WTC11 (cell line): ENCODE data around the gene CTIF. TPM values are rescaled to one million over a fixed set of nuclear protein-coding genes. Genes with fewer than 3 reads are reported as not detected.

Source experiments
- ATAC-seq: fragments of 200-7000 bp; cut with Tn5 transposase; 2 replicates; pipeline ENCODE4 v1.10.0; 2021; ENCODE audit warnings: mild to moderate bottlenecking, moderate library complexity
- CTCF ChIA-PET: fragments of 300-600 bp; sonication (Branson Sonifier 250); formaldehyde crosslinking; loops from one replicate; lab custom pipeline; 2021; ENCODE audit warnings: antibody characterized with exemption; lab: Charles Lee
- POLR2A ChIA-PET: fragments of 350-600 bp; sonication (Branson Sonifier 250); formaldehyde crosslinking; loops from one replicate; lab custom pipeline; 2021; ENCODE audit warnings: antibody characterized with exemption; lab: Charles Lee
- DNase-seq: peaks from one replicate; pipeline ENCODE4 v3.0.0; 2021; ENCODE audit warnings: low spot score
- H3K27ac Mint-ChIP-seq: 2 replicates; pipeline ENCODE4 v1.8.0; 2021; ENCODE audit warnings: mixed read lengths
- H3K27me3 Mint-ChIP-seq: 2 replicates; pipeline ENCODE4 v1.8.0; 2021; ENCODE audit warnings: low read depth, mild to moderate bottlenecking, moderate library complexity, mixed read lengths
- H3K36me3 Mint-ChIP-seq: 2 replicates; pipeline ENCODE4 v1.8.0; 2021; ENCODE audit warnings: mixed read lengths
- H3K4me1 Mint-ChIP-seq: 2 replicates; pipeline ENCODE4 v1.8.0; 2022; ENCODE audit warnings: mixed read lengths
- H3K4me3 Mint-ChIP-seq: 2 replicates; pipeline ENCODE4 v1.8.0; 2021; ENCODE audit warnings: mild to moderate bottlenecking, moderate library complexity, mixed read lengths
- H3K9me3 Mint-ChIP-seq: 2 replicates; pipeline ENCODE4 v1.8.0; 2021; ENCODE audit warnings: mixed read lengths
- AR ChIP-seq: fragments of 250-450 bp; sonication (Bioruptor Pico); IDR thresholded peaks from 2 replicates; pipeline ENCODE4 v1.9.0; 2021; ENCODE audit warnings: mild to moderate bottlenecking
- ARID4B ChIP-seq: sonication (generic); formaldehyde crosslinking; IDR thresholded peaks from 2 replicates; pipeline ENCODE4 v1.8.0; 2023; ENCODE audit warnings: missing genetic modification reagents, mild to moderate bottlenecking, borderline replicate concordance
- ATF3 ChIP-seq: sonication (generic); formaldehyde crosslinking; conservative IDR thresholded peaks from 2 replicates; pipeline ENCODE4 v1.8.1; 2022; ENCODE audit warnings: mild to moderate bottlenecking, missing genetic modification reagents
- CREM ChIP-seq: sonication (generic); formaldehyde crosslinking; IDR thresholded peaks from 2 replicates; pipeline ENCODE4 v1.8.1; 2022; ENCODE audit warnings: mild to moderate bottlenecking, missing genetic modification reagents, moderate library complexity
- ELF4 ChIP-seq: sonication (generic); formaldehyde crosslinking; IDR thresholded peaks from 2 replicates; pipeline ENCODE4 v1.8.1; 2022; ENCODE audit warnings: low read depth, mild to moderate bottlenecking, moderate library complexity, missing genetic modification reagents
- EMX1 ChIP-seq: fragments of 250-450 bp; sonication (Bioruptor Pico); IDR thresholded peaks from 2 replicates; pipeline ENCODE4 v1.8.0; 2021; ENCODE audit warnings: mild to moderate bottlenecking
- ETV6 ChIP-seq: sonication (generic); formaldehyde crosslinking; IDR thresholded peaks from 2 replicates; pipeline ENCODE4 v1.8.1; 2022; ENCODE audit warnings: mild to moderate bottlenecking, missing genetic modification reagents
- GTF2I ChIP-seq: fragments of 250-450 bp; sonication (Bioruptor Pico); conservative IDR thresholded peaks from 2 replicates; pipeline ENCODE4 v1.4.0; 2021; ENCODE audit warnings: mild to moderate bottlenecking
- NFE2L1 ChIP-seq: sonication (generic); formaldehyde crosslinking; IDR thresholded peaks from 2 replicates; pipeline ENCODE4 v1.8.1; 2023; ENCODE audit warnings: missing genetic modification reagents
- NR3C1 ChIP-seq: sonication (generic); formaldehyde crosslinking; conservative IDR thresholded peaks from 2 replicates; pipeline ENCODE4 v1.8.1; 2023; ENCODE audit warnings: low read depth, mild to moderate bottlenecking, missing genetic modification reagents
- RORB ChIP-seq: fragments of 250-450 bp; sonication (Bioruptor Pico); IDR thresholded peaks from 2 replicates; pipeline ENCODE4 v1.9.0; 2021; ENCODE audit warnings: mild to moderate bottlenecking
- SOX15 ChIP-seq: fragments of 250-450 bp; sonication (Bioruptor Pico); IDR thresholded peaks from 2 replicates; pipeline ENCODE4 v1.9.0; 2021; ENCODE audit warnings: mild to moderate bottlenecking
- TEAD4 ChIP-seq: sonication (generic); formaldehyde crosslinking; IDR thresholded peaks from 2 replicates; pipeline ENCODE4 v1.8.0; 2022; ENCODE audit warnings: mild to moderate bottlenecking, missing genetic modification reagents
- TP53 ChIP-seq: sonication (generic); formaldehyde crosslinking; IDR thresholded peaks from 2 replicates; pipeline ENCODE4 v1.8.1; 2023; ENCODE audit warnings: mild to moderate bottlenecking, missing genetic modification reagents
- ZNF121 ChIP-seq: sonication (generic); formaldehyde crosslinking; IDR thresholded peaks from 2 replicates; pipeline ENCODE4 v1.8.0; 2023; ENCODE audit warnings: missing genetic modification reagents
- ZNF138 ChIP-seq: sonication (generic); formaldehyde crosslinking; conservative IDR thresholded peaks from 2 replicates; pipeline ENCODE4 v1.8.1; 2022; ENCODE audit warnings: mild to moderate bottlenecking, moderate library complexity, missing genetic modification reagents
- ZNF396 ChIP-seq: fragments of 250-450 bp; sonication (Bioruptor Pico); IDR thresholded peaks from 2 replicates; pipeline ENCODE4 v1.8.0; 2021; ENCODE audit warnings: mild to moderate bottlenecking, moderate library complexity, borderline replicate concordance
- total RNA-seq: library from RNA; stranded (reverse); gene quantifications from 3 replicates; pipeline ENCODE4 v1.2.3, GENCODE V29; 2021
- TF ChIP-seq, protein P1 (sequence below): sonication (generic); formaldehyde crosslinking; IDR thresholded peaks from 2 replicates; pipeline ENCODE4 v1.8.1; 2023; ENCODE audit warnings: mild to moderate bottlenecking, missing genetic modification reagents, moderate library complexity
- TF ChIP-seq, protein P2 (sequence below): sonication (generic); formaldehyde crosslinking; IDR thresholded peaks from 2 replicates; pipeline ENCODE4 v1.8.0; 2022; ENCODE audit warnings: mild to moderate bottlenecking, missing genetic modification reagents
- TF ChIP-seq, protein P3 (sequence below): sonication (generic); formaldehyde crosslinking; IDR thresholded peaks from 2 replicates; pipeline ENCODE4 v1.8.1; 2023; ENCODE audit warnings: mild to moderate bottlenecking, missing genetic modification reagents, borderline replicate concordance

CTIF gene
- total RNA-seq, 1 experiment from 2014 or later = 28.5 TPM

- TF ChIP-seq ELF4 (CRISPR knock-in tag) = no peak
- no peak for TF ChIP-seq AR (CRISPR knock-in tag)
- TF ChIP-seq ZNF396 (CRISPR knock-in tag) = no peak
- TF ChIP-seq SOX15 (CRISPR knock-in tag) = no peak
- TF ChIP-seq, protein P1, sequence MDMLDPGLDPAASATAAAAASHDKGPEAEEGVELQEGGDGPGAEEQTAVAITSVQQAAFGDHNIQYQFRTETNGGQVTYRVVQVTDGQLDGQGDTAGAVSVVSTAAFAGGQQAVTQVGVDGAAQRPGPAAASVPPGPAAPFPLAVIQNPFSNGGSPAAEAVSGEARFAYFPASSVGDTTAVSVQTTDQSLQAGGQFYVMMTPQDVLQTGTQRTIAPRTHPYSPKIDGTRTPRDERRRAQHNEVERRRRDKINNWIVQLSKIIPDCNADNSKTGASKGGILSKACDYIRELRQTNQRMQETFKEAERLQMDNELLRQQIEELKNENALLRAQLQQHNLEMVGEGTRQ (CRISPR knock-in tag) = no peak
- TF ChIP-seq ZNF121 (CRISPR knock-in tag) = no peak
- TF ChIP-seq ARID4B (CRISPR knock-in tag) = no peak
- no peak for TF ChIP-seq GTF2I (CRISPR knock-in tag)
- no peak for TF ChIP-seq NFE2L1 (CRISPR knock-in tag)
- no peak for TF ChIP-seq RORB (CRISPR knock-in tag)
- no peak for TF ChIP-seq ATF3 (CRISPR knock-in tag)
- TF ChIP-seq CREM (CRISPR knock-in tag) = no peak
- no peak for TF ChIP-seq TP53 (CRISPR knock-in tag)
- no peak for TF ChIP-seq EMX1
- no peak for TF ChIP-seq ETV6 (CRISPR knock-in tag)
- TF ChIP-seq ZNF138 (CRISPR knock-in tag) = no peak
- TF ChIP-seq TEAD4 = no peak
- Mint-ChIP-seq H3K4me3 (no peak overlapping the region), H3K36me3 (peaks cover 14% of the 10 kb centered on the region), H3K27me3 (no peaks in the 10 kb centered on the region), H3K27ac (no peak overlapping the region), H3K9me3 (peaks cover 13% of the 10 kb centered on the region), H3K4me1 (peaks cover 20% of the 10 kb centered on the region)
- ChIA-PET POLR2A (no interaction called here), CTCF (interaction anchor here (0.7 to 1.3 kb wide), 3 partner anchors 23 to 59 kb away, joined by 3 to 4 read pairs (median 3); no protein-coding TSS in a partner anchor)
- no peak for DNase-seq
- no peak for ATAC-seq
Observed at GRCh38 chr18:48581206-48581605, 42.4 kb downstream of the CTIF start.

GRCh38 chr18:48581941-48582340, 43.1 kb downstream of the CTIF start:
- H3K4me1 Mint-ChIP-seq = peaks cover 20% of the 10 kb centered on the region
- H3K9me3 Mint-ChIP-seq = peaks cover 13% of the 10 kb centered on the region
- POLR2A ChIA-PET = no interaction called here
- no peak overlapping the region for H3K4me3 Mint-ChIP-seq
- CTCF ChIA-PET = no interaction called here
- no peak overlapping the region for H3K27ac Mint-ChIP-seq
- H3K36me3 Mint-ChIP-seq = peaks cover 14% of the 10 kb centered on the region
- ATAC-seq = no peak
- no peak for DNase-seq
- no peaks in the 10 kb centered on the region for H3K27me3 Mint-ChIP-seq
- no peak for TF ChIP-seq AR (CRISPR knock-in tag)
- TF ChIP-seq, protein P2, sequence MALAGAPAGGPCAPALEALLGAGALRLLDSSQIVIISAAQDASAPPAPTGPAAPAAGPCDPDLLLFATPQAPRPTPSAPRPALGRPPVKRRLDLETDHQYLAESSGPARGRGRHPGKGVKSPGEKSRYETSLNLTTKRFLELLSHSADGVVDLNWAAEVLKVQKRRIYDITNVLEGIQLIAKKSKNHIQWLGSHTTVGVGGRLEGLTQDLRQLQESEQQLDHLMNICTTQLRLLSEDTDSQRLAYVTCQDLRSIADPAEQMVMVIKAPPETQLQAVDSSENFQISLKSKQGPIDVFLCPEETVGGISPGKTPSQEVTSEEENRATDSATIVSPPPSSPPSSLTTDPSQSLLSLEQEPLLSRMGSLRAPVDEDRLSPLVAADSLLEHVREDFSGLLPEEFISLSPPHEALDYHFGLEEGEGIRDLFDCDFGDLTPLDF (CRISPR knock-in tag) = no peak
- TF ChIP-seq, protein P3, sequence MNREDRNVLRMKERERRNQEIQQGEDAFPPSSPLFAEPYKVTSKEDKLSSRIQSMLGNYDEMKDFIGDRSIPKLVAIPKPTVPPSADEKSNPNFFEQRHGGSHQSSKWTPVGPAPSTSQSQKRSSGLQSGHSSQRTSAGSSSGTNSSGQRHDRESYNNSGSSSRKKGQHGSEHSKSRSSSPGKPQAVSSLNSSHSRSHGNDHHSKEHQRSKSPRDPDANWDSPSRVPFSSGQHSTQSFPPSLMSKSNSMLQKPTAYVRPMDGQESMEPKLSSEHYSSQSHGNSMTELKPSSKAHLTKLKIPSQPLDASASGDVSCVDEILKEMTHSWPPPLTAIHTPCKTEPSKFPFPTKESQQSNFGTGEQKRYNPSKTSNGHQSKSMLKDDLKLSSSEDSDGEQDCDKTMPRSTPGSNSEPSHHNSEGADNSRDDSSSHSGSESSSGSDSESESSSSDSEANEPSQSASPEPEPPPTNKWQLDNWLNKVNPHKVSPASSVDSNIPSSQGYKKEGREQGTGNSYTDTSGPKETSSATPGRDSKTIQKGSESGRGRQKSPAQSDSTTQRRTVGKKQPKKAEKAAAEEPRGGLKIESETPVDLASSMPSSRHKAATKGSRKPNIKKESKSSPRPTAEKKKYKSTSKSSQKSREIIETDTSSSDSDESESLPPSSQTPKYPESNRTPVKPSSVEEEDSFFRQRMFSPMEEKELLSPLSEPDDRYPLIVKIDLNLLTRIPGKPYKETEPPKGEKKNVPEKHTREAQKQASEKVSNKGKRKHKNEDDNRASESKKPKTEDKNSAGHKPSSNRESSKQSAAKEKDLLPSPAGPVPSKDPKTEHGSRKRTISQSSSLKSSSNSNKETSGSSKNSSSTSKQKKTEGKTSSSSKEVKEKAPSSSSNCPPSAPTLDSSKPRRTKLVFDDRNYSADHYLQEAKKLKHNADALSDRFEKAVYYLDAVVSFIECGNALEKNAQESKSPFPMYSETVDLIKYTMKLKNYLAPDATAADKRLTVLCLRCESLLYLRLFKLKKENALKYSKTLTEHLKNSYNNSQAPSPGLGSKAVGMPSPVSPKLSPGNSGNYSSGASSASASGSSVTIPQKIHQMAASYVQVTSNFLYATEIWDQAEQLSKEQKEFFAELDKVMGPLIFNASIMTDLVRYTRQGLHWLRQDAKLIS = no peak
- TF ChIP-seq NR3C1 (CRISPR knock-in tag) = no peak
